CD14-positive monocyte (primary cell): ENCODE results near the gene MFN1. TPM values are rescaled to one million over a fixed set of nuclear protein-coding genes. Genes with fewer than 3 reads are reported as not detected.

ENCODE experiments used
- DNase-seq, 3 donors: peaks; one replicate each; pipeline ENCODE4 v3.0.0-alpha.2; 2011 to 2022
- H2AFZ ChIP-seq: 2 replicates; pipeline ENCODE4 v1.6.0; 2012; ENCODE audit warnings: mild to moderate bottlenecking, low read depth, low read length, inconsistent platforms; ENCODE audit not compliant: insufficient read depth, poor library complexity, severe bottlenecking
- H3K27ac ChIP-seq, 2 donors: 1 replicate in 1 of 2; 2 replicates in 1 of 2; pipeline ENCODE4 v1.5.1; 2012 to 2013; ENCODE audit warnings: low read length in 2 of 2, control low read depth in 1 of 2, inconsistent platforms in 1 of 2, low read depth in 1 of 2, mild to moderate bottlenecking in 1 of 2
- H3K27me3 ChIP-seq, 2 donors: one replicate each; pipeline versions ENCODE4 v1.6.0 to v1.6.1; 2011 to 2013; ENCODE audit warnings: low read length in 2 of 2; ENCODE audit not compliant: control insufficient read depth in 2 of 2, insufficient read depth in 2 of 2
- H3K36me3 ChIP-seq, 2 donors: replicated peaks in 1 of 2; 1 replicate in 1 of 2; 2 replicates in 1 of 2; pipeline versions ENCODE4 v1.5.1 to v1.6.1; 2012 to 2013; ENCODE audit warnings: low read length in 2 of 2, control low read depth in 1 of 2, inconsistent platforms in 1 of 2, mild to moderate bottlenecking in 1 of 2; ENCODE audit not compliant: insufficient read depth in 2 of 2, control insufficient read depth in 1 of 2
- H3K4me1 ChIP-seq, 2 donors: 1 replicate in 1 of 2; 2 replicates in 1 of 2; pipeline versions ENCODE4 v1.5.1 to v1.6.1; 2012 to 2013; ENCODE audit warnings: low read length in 2 of 2, control low read depth in 1 of 2, inconsistent platforms in 1 of 2, mild to moderate bottlenecking in 1 of 2, moderate library complexity in 1 of 2; ENCODE audit not compliant: insufficient read depth in 2 of 2, control insufficient read depth in 1 of 2
- H3K4me2 ChIP-seq: replicated peaks from 2 replicates; pipeline ENCODE3; 2012; ENCODE audit warnings: low read length, moderate library complexity, mild to moderate bottlenecking; ENCODE audit not compliant: poor library complexity, severe bottlenecking; ENCODE audit errors: extremely low read depth
- H3K4me3 ChIP-seq, 3 experiments: fragments of 200-600 bp in 1 of 3; sonication (generic) in 1 of 3; replicated peaks in 1 of 3; 1 replicate in 2 of 3; 2 replicates in 1 of 3; pipeline ENCODE4 v1.5.1; 2011 to 2013; ENCODE audit warnings: low read length in 3 of 3, mild to moderate bottlenecking in 3 of 3, control low read depth in 2 of 3, low read depth in 2 of 3, inconsistent platforms in 1 of 3, moderate library complexity in 1 of 3
- H3K79me2 ChIP-seq: 2 replicates; pipeline ENCODE4 v1.6.0; 2012; ENCODE audit warnings: mild to moderate bottlenecking, control low read depth, inconsistent platforms, low read length, moderate library complexity; ENCODE audit not compliant: insufficient read depth
- H3K9ac ChIP-seq: 2 replicates; pipeline ENCODE4 v1.6.0; 2017; ENCODE audit warnings: low read length, mild to moderate bottlenecking; ENCODE audit not compliant: insufficient read depth, poor library complexity, severe bottlenecking
- H3K9me3 ChIP-seq, 2 donors: replicated peaks in 1 of 2; 1 replicate in 1 of 2; 2 replicates in 1 of 2; pipeline versions ENCODE4 v1.5.1 to v1.6.1; 2012 to 2013; ENCODE audit warnings: low read length in 2 of 2, control low read depth in 1 of 2; ENCODE audit not compliant: control insufficient read depth in 1 of 2, insufficient read depth in 1 of 2
- H4K20me1 ChIP-seq: 2 replicates; pipeline ENCODE4 v1.6.0; 2012; ENCODE audit warnings: mild to moderate bottlenecking, low read length, control low read depth, moderate library complexity; ENCODE audit not compliant: insufficient read depth
- H3K27ac Mint-ChIP-seq, 7 donors: one replicate each; pipeline ENCODE4 v1.8.0; 2020; ENCODE audit warnings: mild to moderate bottlenecking in 7 of 7, mixed read lengths in 7 of 7, moderate library complexity in 6 of 7, inconsistent platforms in 2 of 7
- H3K27me3 Mint-ChIP-seq, 3 donors: one replicate each; pipeline ENCODE4 v1.8.0; 2021 to 2022; ENCODE audit warnings: low read depth in 3 of 3, mild to moderate bottlenecking in 3 of 3, mixed read lengths in 3 of 3, moderate library complexity in 3 of 3, inconsistent platforms in 1 of 3
- H3K36me3 Mint-ChIP-seq, 2 donors: one replicate each; pipeline ENCODE4 v1.8.0; 2020; ENCODE audit warnings: mixed read lengths in 2 of 2, inconsistent platforms in 1 of 2, mild to moderate bottlenecking in 1 of 2
- H3K4me1 Mint-ChIP-seq: one replicate; pipeline ENCODE4 v1.8.0; 2020; ENCODE audit warnings: mild to moderate bottlenecking, mixed read lengths
- H3K4me3 Mint-ChIP-seq, 2 donors: one replicate each; pipeline ENCODE4 v1.8.0; 2020; ENCODE audit warnings: mild to moderate bottlenecking in 2 of 2, mixed read lengths in 2 of 2, moderate library complexity in 1 of 2
- H3K9me3 Mint-ChIP-seq, 7 donors: one replicate each; pipeline ENCODE4 v1.8.0; 2020 to 2022; ENCODE audit warnings: mixed read lengths in 7 of 7, mild to moderate bottlenecking in 6 of 7, moderate library complexity in 6 of 7, inconsistent platforms in 2 of 7
- WGBS: methylation state at CpG from one replicate; pipeline ENCODE4 v1.1.5; 2013; ENCODE audit warnings: missing lambda C conversion rate; ENCODE audit not compliant: insufficient coverage; 5-methylcytosine and 5-hydroxymethylcytosine counted together
- intact Hi-C, 2 donors: fragments of 100-400 bp; cut with micrococcal nuclease; formaldehyde crosslinking; loops; one replicate each; pipeline versions ENCODE4 v1.15.0 to v1.15.1; 2023
- polyA plus RNA-seq, 3 donors: library from polyadenylated mRNA; depleted of rRNA in 1 of 3; unstranded in 2 of 3; stranded (reverse) in 1 of 3; fragments of 300-500 nt in 2 of 3; fragments of >200 nt in 1 of 3; fragmentation: Illumina TruSeq in 2 of 3; gene quantifications; 1 replicate in 2 of 3; 2 replicates in 1 of 3; pipeline ENCODE4 v1.2.3, GENCODE V29; 2012 to 2021
- TF ChIP-seq, protein P1 (sequence below): fragments of 200-600 bp; IDR thresholded peaks from one replicate; pipeline ENCODE4 v1.8.0; 2022; ENCODE audit warnings: antibody characterized with exemption, mild to moderate bottlenecking

Gene MFN1
- polyA plus RNA-seq, 3 donors: 5.6 to 15.2 (median 12.2) TPM

- peaks cover 30% of the 10 kb centered on the region for H3K79me2 ChIP-seq
- TF ChIP-seq, protein P1, sequence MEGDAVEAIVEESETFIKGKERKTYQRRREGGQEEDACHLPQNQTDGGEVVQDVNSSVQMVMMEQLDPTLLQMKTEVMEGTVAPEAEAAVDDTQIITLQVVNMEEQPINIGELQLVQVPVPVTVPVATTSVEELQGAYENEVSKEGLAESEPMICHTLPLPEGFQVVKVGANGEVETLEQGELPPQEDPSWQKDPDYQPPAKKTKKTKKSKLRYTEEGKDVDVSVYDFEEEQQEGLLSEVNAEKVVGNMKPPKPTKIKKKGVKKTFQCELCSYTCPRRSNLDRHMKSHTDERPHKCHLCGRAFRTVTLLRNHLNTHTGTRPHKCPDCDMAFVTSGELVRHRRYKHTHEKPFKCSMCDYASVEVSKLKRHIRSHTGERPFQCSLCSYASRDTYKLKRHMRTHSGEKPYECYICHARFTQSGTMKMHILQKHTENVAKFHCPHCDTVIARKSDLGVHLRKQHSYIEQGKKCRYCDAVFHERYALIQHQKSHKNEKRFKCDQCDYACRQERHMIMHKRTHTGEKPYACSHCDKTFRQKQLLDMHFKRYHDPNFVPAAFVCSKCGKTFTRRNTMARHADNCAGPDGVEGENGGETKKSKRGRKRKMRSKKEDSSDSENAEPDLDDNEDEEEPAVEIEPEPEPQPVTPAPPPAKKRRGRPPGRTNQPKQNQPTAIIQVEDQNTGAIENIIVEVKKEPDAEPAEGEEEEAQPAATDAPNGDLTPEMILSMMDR: peak; percentile 96
- no peaks in the 10 kb centered on the region for H3K27me3 ChIP-seq
- peaks cover 3 to 13% of the 10 kb centered on the region in 2 donors for H3K36me3 Mint-ChIP-seq
- intact Hi-C loops: loop anchor here in 1 of 2 donors (5.0 to 10.0 kb wide), 2 partner anchors 175 to 248 kb away; partner anchors contain the start of genes PIK3CA and ZMAT3
- peak within 1 kb of the TSS; percentile 75 to 91 (median 81) for H3K27ac Mint-ChIP-seq
- H3K4me1 ChIP-seq: peaks cover 18 to 35% of the 10 kb centered on the region in 2 donors
- peak within 1 kb of the TSS; percentile 82 for H3K9ac ChIP-seq
- no peaks in the 10 kb centered on the region for H4K20me1 ChIP-seq
- H3K36me3 ChIP-seq: peaks cover 0 to under 1% of the 10 kb centered on the region in 2 donors
- H3K4me2 ChIP-seq: peak within 1 kb of the TSS; percentile 87
- peaks cover 2 to 7% (median 5%) of the 10 kb centered on the region in 3 donors for H3K27me3 Mint-ChIP-seq
- H3K9me3 Mint-ChIP-seq: no peaks in the 10 kb centered on the region
- H3K27ac ChIP-seq: peak within 1 kb of the TSS; percentile 75 to 87
- H2AFZ ChIP-seq: peak within 1 kb of the TSS; percentile 92
- peak within 1 kb of the TSS; percentile 54 to 94 (median 92) for H3K4me3 ChIP-seq
- peaks cover 31% of the 10 kb centered on the region for H3K4me1 Mint-ChIP-seq
- WGBS: under 1% methylated on average over 66 of the region's 75 CpGs
- H3K4me3 Mint-ChIP-seq: peak within 1 kb of the TSS; percentile 86 to 95
- peak; percentile 67 to 72 (median 71) for DNase-seq
- H3K9me3 ChIP-seq: no peaks in the 10 kb centered on the region
Measured at GRCh38 chr3:179322286-179323196, 25.0 kb upstream of the MFN1 start, which contains the start of gene ZNF639. ZNF639 (plus strand) TSS chr3:179323031; CDS start chr3:179328294, 5,263 bp downstream.
